Nucleus accumbens (tissue), 56 donors: Measurements from ENCODE around the gene OVOL2.

ENCODE experiments used
- DNase-seq, 56 donors: peaks; one replicate each; lab custom pipeline; 2025; lab: John Stamatoyannopoulos, UW

OVOL2 gene

DNA sequence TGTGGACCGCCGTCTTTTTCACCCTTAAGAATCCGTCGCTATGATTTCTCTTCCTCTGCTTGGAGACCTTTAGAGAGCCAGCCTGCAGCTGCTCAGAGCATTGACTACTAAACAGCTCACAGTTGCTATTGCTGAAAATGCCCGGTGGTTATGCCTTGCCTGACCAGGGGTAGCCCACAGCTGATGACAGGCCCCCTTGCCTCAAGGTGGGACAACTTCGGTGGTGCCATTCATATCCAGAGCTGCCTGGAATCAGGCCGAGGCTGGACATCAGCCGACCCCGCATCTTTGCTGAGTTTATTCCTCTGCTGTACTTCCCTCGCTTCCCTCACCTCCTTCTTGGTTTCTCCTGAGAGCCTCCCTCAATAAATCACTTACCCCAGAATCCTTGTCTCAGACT, 39.6 kb downstream of the OVOL2 start:
- no peak for DNase-seq

DNA sequence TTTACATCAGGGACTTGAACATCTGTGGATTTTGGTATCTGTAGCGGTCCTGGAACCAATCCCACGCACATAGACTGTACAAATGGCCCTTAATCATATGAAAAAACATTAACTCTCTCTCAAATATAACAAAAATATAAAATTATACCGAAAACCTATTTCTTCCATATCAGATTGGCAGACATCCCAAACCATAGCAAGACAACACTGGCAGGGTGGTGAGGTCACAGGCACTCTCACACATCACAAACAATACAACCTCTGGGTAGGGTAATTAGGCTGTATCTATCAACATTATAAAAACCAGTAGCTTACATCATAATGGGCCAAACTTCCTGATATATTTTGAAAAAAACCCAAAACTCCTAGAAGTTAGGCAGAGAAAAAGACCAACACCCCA, 40.9 kb downstream of the OVOL2 start:
- no peak for DNase-seq

DNA sequence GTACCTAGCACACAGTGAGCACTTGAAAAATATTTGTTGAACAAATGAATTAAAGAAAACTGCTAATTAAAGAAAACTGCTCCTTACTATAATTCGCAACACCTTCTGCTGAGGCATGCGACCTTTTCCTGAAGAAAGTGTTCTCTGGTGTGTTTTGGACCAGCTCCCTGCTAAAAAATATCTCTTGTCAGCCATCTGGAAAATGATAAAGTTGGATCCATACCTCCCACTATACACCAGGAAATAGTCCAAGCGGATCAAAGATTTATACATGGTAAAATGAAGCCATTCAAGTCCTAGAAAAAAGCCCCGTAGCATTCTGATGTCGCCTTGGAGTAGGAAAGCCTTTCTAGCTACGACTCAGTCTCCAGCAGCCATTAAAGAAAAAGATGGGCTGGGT, 43.3 kb downstream of the OVOL2 start:
- no peak for DNase-seq

DNA sequence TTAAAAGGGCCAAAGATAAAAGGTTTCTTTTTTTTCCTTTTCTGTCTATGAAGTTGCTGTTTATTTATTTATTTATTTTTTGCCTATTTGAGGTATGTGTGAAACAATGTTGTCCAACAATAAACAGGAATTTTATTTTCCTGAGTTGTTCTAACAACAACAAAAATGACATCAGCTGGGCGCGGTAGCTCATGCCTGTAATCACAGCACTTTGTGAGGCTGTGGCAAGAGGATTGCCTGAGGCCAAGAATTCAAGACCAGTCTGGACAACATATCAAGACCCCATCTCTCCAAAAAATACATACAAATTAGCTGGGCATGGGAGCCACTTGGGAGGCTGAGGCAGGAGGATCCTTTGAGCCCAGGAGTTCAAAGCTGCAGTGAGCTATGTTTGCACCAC, 44.8 kb downstream of the OVOL2 start:
- DNase-seq: no peak

DNA sequence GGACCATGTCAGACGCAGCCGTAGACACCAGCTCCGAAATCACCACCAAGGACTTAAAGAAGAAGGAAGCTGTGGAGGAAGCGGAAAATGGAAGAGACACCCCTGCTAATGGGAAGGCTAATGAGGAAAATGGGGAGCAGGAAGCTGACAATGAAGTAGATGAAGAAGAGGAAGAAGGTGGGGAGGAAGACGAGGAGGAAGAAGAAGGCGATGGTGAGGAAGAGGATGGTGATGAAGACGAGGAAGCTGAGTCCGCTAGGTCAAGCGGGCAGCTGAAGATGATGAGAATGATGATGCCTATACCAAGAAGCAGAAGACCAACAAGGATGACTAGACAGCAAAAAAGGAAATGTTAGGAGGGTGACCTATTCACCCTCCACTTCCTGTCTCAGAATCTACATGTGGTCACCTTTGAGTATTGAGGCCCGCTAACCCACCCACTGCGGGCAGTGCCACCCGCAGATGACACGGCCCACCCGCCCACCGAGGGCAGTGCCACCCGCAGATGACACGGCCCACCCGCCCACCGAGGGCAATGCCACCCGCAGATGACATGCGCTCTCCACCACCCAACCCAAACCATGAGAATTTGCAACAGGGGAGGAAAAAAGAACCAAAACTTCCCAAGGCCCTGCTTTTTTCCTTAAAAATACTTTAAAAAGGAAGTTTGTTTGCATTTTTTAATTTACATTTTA, 45.6 kb downstream of the OVOL2 start:
- no peak for DNase-seq

DNA sequence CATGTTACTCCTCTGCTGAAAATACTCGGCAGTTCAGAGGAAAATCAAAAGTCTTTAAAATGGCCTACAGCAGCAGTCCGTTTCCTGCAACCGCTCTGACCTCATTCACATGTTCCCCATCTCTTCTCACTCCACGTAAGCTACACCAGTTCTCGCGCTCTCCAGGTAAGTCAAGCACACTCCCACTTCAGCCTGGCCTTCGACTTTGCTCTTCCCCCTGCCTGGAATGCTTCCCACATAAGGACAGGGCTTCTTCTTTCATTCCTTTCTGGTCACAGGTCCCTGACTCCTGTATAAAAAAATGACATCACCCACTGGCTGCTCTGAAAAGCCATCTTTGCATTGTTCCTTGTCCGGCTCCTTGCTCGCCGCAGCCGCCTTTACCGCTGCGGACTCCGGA, 46.2 kb downstream of the OVOL2 start:
- no peak for DNase-seq

DNA sequence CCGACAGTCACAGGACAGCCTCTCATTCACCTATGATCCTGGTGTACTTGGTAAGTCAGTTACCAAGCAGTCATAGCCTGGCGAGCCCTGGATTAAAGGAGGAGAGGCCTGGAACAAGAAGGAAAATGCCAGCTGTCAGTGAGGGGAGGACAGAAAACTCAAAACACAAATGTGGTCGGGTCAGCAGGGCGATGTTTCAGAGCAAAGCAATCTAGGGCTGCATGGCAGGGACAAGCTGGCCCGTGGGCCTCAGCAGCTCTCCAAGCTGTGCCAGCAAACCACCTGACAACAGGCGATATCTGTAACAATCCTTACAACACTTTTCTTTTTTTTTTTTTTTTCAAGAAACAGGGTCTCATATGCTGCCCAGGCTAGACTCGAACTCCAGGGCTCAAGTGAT, 48.6 kb downstream of the OVOL2 start:
- DNase-seq: no peak

DNA sequence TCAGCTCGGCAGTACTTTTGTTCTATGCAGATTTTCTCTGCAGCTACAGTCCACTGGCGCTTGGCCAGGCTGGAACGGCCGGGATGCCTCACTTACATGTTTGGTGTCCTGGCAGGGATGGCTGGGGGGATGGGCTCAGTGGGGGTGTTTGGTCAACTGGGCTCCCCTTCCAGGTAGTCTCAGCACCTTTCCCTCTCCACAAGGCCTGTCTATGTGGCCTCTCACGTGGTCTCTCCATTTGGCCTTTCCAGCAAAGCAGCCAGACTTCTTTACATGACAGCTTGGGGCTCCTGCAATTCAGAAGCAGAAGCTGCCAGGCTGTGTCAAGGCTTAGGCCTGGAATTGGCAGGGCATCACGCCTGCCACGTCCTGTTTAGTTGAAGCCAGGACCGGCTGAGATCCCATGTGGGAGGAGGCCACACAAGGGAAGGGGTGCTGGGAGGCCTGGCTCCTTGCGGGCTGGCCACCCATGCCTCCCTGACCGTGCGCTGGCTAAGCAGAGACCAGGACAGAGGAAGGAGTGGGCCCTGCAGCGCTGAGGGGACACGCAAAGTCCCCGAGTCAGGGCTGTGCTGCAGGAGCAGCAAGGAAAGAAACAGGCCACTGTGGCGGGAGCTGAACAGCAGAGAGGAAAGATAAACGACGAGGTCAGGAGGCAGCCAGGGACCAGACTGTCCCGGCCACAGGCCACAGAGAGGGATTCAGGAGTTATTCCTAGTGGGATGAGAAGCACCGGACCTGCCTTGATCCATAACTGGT, 50.0 kb downstream of the OVOL2 start:
- peak in 4 of 56 donors; percentile 0 to 31 (median 10) for DNase-seq

DNA sequence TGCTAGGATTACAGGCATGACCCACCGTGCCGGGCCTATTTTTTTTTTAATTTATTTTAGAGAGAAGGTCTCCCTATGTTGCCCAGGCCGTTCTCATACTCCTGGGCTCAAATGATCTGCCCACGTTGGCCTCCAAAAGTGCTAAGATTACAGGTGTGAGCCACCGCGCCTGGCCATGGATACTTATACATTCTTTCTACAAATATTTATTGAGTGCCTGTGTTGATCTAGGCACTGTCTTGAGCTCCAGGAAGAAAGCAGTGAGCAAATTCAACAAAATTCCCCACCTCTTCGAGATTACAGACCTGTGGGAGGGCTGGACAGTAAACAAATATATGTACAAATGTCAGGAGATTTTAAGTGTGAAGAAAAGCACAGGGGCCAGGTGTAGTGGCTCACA, 51.0 kb downstream of the OVOL2 start:
- no peak for DNase-seq

DNA sequence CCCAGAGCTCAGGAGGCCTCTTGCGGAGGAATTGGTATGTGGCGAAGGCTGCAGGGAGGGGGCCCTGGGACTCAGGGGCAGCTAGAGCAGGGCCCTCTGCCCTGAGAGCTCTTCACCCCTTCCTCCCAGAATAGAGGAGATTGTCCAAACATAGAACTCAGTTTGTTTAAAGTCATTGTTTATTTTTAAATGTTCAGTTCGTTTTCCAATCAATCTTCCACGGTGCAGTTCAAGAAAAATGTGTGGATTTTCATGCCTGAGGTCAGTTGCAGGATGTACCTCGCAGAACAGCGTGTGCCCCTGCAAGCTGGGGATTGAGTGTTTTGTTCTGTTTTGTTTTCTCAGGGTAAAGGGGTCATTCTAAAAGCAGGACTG, 51.7 kb downstream of the OVOL2 start:
- no peak for DNase-seq

DNA sequence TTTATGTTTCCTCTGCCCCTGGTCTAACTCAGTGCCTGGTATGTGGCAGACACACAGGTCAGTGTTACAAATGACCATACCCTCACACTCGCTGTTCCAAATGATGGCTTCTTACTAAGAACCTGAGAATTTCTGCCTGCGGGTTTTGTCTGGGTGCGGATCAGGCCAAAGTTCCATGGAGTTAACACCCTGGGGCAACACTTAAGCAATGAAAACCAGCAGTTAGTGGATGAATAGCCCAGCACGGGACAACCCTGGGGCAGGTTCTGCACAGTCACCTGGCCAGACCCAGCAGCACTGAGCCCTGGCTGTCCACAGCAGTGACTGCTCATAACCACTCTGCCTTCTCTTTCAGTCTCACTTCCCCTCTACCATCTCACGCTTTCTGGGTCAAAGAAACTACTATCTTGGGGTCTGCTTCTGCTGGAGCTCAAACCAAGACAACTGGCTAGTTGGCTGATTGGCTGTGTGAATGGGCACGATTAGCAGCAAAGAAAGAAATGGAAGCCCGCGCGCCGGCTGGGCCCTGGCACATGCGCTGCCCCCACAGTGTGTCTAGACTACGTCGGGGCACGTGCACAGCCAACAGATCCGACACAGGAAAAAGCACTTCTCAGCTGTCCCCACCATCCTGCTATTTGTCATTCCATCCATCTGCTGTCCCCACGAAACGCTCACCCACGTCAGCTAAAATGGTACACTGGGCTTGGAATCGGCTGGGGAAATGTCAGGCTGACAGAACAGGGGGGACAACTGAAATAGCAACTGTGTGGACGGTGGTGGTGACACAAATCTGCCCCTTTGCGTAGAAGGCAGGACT, 52.3 kb downstream of the OVOL2 start:
- no peak for DNase-seq

DNA sequence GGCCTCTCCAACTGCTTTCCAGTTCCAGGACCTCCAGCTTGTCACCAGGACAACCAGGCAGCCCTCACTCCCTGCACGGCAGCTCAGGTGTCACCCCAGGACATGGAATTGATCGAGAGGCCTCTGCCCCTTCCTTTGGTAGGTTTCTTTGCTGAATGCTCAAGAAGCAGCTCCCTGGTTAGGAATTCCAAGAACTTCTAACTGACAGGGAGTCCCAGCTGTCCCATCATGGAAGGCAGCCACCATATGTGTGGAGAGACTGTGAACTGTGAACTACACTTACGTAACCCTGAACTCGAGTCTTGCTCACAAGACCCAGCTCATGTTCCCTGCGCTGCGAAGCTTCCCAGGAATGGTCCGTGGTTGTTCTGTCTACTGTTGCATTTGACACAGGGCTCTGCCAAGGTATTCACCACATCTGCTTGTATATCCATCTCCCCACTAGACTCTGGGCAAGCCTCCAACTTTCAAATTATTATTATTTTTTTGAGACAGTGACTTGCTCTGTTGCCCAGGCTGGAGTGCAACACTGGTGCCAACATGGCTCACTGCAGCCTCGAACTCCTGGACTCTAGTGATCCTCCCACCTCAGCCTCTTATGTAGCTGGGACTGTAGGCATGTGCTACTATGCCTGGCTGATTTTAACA, 53.2 kb downstream of the OVOL2 start:
- no peak for DNase-seq

DNA sequence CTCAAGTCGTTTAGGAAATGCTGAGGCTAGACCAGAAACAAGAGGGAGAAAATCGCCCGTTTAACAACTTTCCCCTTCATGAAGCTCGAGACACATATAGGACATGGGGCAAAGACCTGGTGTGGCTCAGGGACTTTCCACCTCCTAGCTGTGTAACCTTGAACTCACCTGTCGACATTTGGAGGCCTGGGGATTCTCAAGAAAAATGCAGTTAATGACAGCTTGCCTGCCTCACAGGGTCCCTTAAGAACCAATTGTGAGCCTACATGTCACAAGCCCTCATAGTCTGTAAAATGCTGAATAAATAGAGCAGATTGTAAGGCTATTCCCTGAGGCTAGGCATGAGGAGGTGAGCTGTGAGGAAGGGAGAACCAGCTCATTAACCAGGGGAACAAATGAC, 53.8 kb downstream of the OVOL2 start:
- DNase-seq: no peak

DNA sequence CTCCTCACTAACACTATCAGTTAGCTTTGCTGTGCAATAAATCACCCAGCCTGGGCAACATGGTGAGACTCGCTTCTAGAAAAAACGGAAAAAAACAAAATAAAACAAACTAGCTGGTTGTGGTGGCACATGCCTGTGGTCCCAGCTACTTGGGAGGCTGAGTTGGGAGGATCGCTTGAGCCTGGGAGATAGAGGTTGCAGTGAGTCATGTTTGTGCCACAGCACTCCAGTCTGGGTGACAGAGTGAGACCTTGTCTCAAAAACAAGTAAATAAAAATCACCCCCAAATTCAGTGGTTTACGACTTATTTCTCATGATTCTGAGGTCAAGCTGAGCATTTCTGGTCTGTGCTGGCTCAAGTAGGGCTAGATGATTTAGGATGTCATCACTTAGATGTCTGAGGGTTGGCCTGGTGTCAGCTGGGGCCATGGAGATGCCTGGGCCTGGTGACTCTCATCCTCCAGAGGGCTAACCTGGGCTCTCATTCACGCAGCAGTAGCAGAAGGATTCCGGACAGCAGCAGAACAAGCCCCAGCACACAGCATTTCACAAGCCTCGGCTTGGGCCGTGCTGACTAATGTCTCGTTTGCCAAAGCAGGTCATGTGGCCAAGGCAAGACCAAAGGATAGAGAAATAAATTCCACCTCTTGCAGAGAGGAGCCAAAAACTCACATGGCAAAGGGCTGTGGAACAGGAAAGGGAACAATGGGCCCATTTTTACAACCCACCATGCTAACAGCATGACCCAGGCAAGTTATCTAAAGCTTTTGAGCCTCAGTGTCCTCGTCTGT, 56.4 kb downstream of the OVOL2 start:
- peak in 36 of 56 donors; percentile 2 to 66 (median 26) for DNase-seq

DNA sequence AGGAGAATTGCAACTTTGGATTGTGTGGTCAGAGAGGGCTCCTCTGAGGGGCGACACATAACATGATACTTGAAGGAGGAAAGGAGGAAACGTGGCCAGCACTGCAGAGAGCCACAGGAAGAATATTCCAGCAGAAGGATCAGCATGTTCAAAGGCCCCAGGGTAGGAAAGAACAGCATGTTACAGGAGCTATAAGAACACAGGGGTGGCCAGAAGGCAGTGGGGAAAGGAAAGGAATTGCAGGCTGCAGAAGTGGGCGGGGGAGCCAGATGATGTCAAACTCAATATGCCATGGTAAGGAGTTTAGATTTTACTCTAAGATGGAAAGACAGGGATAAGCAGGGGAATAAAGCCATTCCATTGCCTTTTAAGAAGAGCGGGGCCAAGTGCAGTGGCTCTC, 58.1 kb downstream of the OVOL2 start:
- no peak for DNase-seq

DNA sequence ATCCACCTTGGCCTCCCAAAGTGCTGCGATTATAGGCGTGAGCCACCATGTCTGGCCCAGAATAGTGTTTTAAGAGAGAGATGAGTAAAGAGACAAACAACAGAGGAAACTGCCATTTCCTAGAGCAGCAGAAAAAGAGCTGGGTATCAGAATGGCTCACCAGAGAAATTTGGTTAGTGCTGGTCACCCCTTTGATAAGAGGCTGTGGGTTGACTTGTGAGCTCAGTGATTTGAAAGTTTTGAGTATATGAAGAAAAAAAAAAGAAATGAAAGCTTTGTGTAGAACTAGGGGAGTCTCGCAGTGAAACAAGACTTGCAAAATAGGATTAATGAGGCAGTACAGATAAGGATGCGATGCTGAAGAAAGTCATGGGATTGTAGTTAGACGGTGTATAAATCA, 59.3 kb downstream of the OVOL2 start:
- no peak for DNase-seq

DNA sequence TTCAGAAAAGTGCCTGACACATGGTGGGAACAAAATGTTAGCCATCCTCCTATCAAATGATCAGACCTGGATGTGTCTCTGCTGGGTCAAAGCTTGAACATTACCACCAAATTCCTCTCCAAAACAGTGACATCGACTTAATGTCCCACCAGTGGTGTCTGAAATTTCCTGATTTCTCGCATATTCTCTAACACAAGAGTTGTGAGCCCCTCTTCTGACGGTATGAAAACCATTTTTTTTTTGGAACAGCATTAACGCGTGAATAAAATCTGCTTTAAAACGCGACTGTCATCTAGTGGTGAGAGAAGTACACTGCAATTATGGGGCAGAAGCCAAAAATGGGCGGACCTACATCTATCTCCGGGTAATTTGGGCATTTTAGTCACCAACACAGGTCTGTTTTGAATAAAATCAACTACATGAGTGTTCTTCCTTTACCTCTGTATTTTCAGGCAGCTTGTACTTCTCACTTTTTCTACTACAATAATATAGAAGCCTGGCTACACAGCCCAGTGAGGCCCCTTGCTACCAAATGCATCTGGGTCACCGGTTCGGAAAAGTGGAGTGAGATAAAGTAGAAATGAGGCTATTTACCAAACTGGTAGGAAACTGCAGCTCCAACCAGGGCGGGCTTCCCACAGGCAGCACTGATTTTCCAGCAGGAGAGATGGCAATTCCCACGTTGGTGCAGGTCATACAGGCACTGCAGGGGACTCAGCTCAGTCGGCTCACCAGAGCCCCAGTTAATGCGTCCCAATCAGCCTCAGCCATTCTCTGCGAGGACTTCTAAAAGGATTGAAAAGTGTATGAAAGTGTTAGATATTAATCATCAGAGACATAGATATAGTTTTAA, 61.5 kb downstream of the OVOL2 start:
- peak in 10 of 56 donors; percentile 4 to 46 (median 10) for DNase-seq

DNA sequence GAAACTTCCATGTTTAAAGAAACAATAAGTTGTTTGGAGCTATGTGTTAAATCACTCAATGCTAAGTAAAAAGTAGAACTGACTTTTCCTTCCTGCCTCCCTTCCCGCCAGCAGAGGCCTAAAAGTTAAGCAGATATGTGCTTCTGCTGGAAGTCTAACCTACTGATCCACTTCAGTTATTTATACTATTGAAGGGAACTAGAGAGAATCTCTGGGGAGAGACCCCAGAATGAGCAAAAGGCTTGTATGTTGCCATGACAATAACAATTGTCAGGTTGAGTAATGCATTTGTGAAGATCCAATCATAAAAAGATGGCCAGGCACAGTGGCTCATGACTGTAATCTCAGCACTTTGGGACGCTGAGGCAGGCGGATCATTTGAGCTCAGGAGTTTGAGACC, 64.2 kb downstream of the OVOL2 start:
- DNase-seq: no peak

DNA sequence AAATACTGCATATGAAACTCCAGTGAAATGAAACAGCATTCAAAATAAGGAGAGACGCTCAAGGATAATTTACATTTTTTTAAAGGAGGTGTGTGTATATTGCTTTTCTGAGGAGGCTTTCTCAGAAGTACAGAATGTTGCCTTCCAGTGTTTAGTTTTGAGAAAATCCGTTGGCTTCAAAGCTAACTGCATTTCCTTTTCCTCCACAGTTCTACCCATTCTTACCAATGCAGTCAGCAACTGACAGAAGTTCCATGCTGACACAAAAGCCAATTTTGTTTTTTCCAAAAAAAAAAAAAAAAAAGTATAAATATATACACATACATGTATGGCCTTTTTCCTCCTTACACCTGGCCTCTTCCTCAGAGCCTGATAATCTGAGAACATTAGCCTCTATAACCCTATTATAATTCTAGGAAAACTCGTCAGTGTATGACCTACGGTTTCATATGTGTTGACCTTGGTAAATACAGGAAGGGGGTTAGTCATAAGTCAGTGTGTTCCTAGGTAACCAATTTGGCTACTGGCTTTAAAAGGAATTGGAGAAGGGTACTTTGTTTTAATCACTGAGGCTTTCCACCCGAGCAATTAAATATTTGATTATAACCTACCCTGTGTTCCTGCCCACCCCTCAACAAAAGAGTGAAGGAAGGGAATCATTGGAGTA, 64.7 kb downstream of the OVOL2 start:
- no peak for DNase-seq
